Rectal smooth muscle tissue (tissue), 1 donor: ENCODE measurements around the gene APBA2.

ENCODE experiments used
- H3K27ac ChIP-seq: one replicate; pipeline ENCODE4 v1.7.0; 2013; ENCODE audit warnings: low read depth, low read length, inconsistent platforms
- H3K27me3 ChIP-seq: one replicate; pipeline ENCODE4 v1.7.0; 2013; ENCODE audit warnings: low read length; ENCODE audit not compliant: control insufficient read depth, insufficient read depth
- H3K36me3 ChIP-seq: one replicate; pipeline ENCODE4 v1.7.0; 2013; ENCODE audit warnings: low read length; ENCODE audit not compliant: control insufficient read depth, insufficient read depth
- H3K4me1 ChIP-seq: one replicate; pipeline ENCODE4 v1.7.0; 2013; ENCODE audit warnings: low read length; ENCODE audit not compliant: control insufficient read depth, insufficient read depth
- H3K4me3 ChIP-seq: one replicate; pipeline ENCODE4 v1.7.0; 2013; ENCODE audit warnings: low read length
- H3K9ac ChIP-seq: one replicate; pipeline ENCODE4 v1.7.0; 2013; ENCODE audit warnings: low read length

Gene APBA2

DNA sequence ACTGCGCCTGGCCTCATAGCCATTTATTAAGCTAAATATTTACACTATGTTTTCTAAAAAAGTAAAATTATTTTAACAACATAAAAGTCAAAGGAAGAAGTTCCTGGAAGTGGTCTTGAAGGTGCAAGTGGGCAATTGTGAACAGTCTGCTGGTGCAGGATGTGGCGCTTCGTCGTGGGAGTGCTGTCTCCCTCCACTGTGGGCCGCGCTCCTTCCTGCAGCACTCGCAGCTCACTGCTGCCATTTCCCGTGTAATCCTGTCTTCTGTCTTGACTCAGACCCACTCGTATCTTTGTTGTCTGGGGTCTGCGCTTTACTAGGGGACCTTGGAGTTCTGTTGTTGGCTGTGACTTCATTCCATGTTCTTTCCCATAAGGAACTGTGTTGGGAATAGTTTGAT, 56.3 kb downstream of the APBA2 start:
- Histone ChIP-seq H3K27ac (no peak overlapping the region), H3K4me1 (no peaks in the 10 kb centered on the region), H3K27me3 (no peaks in the 10 kb centered on the region), H3K9ac (no peak overlapping the region), H3K36me3 (no peaks in the 10 kb centered on the region), H3K4me3 (no peak overlapping the region)

- H3K4me3 ChIP-seq, result no peak overlapping the region
- no peaks in the 10 kb centered on the region for H3K27me3 ChIP-seq
- H3K4me1 ChIP-seq, result no peaks in the 10 kb centered on the region
- H3K9ac ChIP-seq, result no peak overlapping the region
- no peaks in the 10 kb centered on the region for H3K36me3 ChIP-seq
- H3K27ac ChIP-seq, result no peak overlapping the region
Measured at GRCh38 chr15:28942571-28942970, 56.8 kb downstream of the APBA2 start.

GRCh38 chr15:28943146-28943545, 57.4 kb downstream of the APBA2 start:
- H3K27me3 ChIP-seq, result no peaks in the 10 kb centered on the region
- no peaks in the 10 kb centered on the region for H3K36me3 ChIP-seq
- no peak overlapping the region for H3K9ac ChIP-seq
- H3K4me1 ChIP-seq, result no peaks in the 10 kb centered on the region
- no peak overlapping the region for H3K27ac ChIP-seq
- no peak overlapping the region for H3K4me3 ChIP-seq

DNA sequence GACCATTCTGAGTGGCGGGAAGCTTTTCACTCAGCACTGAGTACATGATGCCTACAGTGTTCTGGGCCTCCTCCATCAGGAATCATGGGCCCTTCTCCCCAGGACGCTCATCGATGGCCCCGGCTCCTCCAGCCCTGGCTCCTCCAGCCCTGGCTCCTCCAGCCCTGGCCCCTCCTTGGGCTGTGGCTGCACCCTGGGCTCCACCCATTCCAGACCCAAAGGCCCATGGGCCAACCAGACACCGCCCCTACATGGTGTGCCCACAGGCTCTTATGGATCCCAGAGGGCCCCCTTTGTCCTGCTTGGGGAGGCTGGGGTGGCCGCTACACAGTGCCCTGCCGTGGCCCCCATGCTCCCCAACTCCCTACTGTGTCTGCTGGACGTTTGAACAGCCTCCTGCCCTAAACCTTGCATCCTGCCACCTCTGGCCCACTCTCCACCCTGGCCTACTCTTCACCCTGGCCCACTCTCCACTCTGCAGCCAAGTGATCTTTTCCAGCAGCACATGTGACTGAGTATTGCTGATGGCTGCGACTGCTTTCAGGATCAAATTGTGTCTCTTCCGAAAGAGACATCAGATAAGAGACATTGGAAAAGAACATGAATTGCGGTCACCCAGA, 57.9 kb downstream of the APBA2 start:
- no peak overlapping the region for H3K9ac ChIP-seq
- H3K27me3 ChIP-seq, result no peaks in the 10 kb centered on the region
- H3K4me3 ChIP-seq, result no peak overlapping the region
- H3K27ac ChIP-seq, result no peak overlapping the region
- no peaks in the 10 kb centered on the region for H3K36me3 ChIP-seq
- no peaks in the 10 kb centered on the region for H3K4me1 ChIP-seq

DNA sequence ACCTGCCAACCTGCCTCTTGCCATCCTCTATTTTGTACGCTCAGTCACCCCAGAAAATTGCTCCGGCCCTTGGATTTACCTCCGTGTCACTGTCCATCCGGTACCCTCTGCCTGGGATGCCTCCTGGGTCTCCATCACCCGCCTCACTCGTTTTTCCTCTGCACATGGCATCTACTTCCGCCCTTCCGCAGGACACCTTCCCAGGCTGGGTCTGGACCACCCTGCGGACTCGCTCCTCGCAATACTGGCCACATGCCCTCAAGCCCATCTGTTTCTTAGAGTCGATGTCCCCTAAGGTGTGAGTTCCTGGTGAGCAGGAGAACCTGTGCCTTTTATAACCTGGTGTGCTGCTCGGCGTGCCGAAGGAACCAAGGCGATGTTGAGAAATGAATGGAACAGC, 58.5 kb downstream of the APBA2 start:
- H3K27me3 ChIP-seq, result no peaks in the 10 kb centered on the region
- no peak overlapping the region for H3K4me3 ChIP-seq
- H3K4me1 ChIP-seq, result no peaks in the 10 kb centered on the region
- no peak overlapping the region for H3K9ac ChIP-seq
- H3K27ac ChIP-seq, result no peak overlapping the region
- H3K36me3 ChIP-seq, result no peaks in the 10 kb centered on the region

DNA sequence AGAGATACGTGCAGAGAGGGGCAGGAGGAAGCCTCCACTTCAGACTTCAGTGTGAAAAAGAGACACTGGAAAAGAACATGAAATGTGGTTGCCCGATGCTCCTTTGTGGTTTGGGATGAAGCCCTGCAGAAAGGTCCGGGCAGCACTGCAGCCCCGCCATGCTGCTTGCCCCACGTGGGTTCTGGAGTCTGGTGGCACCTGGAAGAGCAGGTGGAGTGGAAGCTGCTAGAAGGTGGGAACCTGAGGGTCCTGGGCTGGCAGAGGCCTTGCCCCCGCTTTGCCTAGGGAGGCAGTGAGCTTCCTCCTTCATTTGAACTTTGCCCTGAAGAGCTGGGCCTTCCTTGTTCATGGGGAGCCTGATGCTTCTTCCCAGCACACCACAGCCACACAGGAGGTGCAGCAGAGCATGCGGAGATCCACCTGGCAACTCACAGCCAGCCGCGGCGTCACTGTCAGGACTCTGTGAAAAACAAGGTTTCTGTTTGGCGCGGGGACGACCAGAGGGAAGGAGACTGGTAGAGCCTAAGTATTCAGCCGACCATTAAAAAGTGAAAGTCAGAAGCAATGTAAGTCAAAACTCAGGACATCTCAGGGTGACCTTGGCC, 59.0 kb downstream of the APBA2 start:
- Histone ChIP-seq H3K4me3 (no peak overlapping the region), H3K27me3 (no peaks in the 10 kb centered on the region), H3K9ac (no peak overlapping the region), H3K4me1 (no peaks in the 10 kb centered on the region), H3K27ac (no peak overlapping the region), H3K36me3 (no peaks in the 10 kb centered on the region)

DNA sequence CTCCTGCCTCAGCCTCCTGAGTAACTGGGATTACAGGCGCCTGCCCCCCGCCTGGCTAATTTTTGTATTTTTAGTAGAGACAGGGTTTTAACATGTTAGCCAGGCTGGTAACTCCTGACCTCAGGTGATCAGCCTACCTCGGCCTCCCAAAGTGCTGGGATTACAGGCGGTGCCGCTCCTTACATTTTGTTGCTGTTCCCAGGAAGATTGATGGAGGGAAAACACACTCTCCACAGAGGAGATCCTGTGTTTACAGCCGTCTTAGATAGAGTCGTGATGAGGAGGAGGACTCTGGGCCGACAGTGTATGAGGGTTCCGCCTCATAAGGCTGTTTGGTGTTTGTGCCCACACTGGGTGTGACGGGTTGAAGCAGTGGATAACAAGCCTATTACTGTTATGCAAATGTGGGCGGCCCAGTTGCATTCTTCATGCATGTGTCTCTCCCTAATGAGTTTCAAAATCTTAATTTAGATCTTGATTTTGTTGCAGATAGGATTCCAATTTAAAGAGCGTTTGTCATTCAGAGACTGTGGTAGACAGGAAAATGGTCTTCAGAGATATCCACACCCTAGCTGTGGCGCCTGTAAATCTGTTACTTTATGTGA, 60.0 kb downstream of the APBA2 start:
- Histone ChIP-seq H3K9ac (no peak overlapping the region), H3K27ac (no peak overlapping the region), H3K36me3 (no peaks in the 10 kb centered on the region), H3K4me1 (no peaks in the 10 kb centered on the region), H3K27me3 (no peaks in the 10 kb centered on the region), H3K4me3 (no peak overlapping the region)

GRCh38 chr15:28946803-28947202, 61.0 kb downstream of the APBA2 start:
- Histone ChIP-seq H3K27ac (no peak overlapping the region), H3K4me1 (no peaks in the 10 kb centered on the region), H3K9ac (no peak overlapping the region), H3K36me3 (no peaks in the 10 kb centered on the region), H3K27me3 (no peaks in the 10 kb centered on the region), H3K4me3 (no peak overlapping the region)

DNA sequence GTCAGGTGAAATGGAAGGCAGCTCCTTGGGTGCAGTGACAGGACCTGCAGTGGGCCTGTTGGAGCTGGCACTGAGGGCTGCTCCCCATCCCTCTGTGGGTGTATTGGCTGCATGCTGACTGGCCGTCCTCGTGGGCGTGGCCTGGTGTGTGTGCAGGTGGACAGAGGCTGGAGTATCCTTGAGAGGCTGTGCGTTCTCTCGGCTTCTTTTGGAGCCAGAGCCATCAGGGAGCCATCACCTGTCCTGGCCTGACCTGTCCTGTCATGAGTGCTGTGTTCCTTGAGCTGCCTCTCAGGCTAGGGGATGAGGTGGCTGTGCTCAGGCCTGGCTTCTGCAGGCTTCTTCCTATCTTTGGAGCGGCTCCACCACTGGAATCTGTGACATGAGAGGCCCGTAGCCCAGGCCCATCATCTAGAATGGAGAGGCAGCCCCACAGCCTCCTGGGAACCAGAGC, 61.5 kb downstream of the APBA2 start:
- no peaks in the 10 kb centered on the region for H3K27me3 ChIP-seq
- no peak overlapping the region for H3K9ac ChIP-seq
- no peak overlapping the region for H3K4me3 ChIP-seq
- no peaks in the 10 kb centered on the region for H3K36me3 ChIP-seq
- no peak overlapping the region for H3K27ac ChIP-seq
- H3K4me1 ChIP-seq, result no peaks in the 10 kb centered on the region

GRCh38 chr15:28948036-28948435, 62.3 kb downstream of the APBA2 start:
- H3K36me3 ChIP-seq, result no peaks in the 10 kb centered on the region
- no peak overlapping the region for H3K27ac ChIP-seq
- no peak overlapping the region for H3K9ac ChIP-seq
- no peaks in the 10 kb centered on the region for H3K4me1 ChIP-seq
- no peak overlapping the region for H3K4me3 ChIP-seq
- H3K27me3 ChIP-seq, result no peaks in the 10 kb centered on the region

GRCh38 chr15:28950916-28951315, 65.1 kb downstream of the APBA2 start:
- Histone ChIP-seq H3K27me3 (no peaks in the 10 kb centered on the region), H3K4me1 (no peaks in the 10 kb centered on the region), H3K9ac (no peak overlapping the region), H3K27ac (no peak overlapping the region), H3K4me3 (no peak overlapping the region), H3K36me3 (no peaks in the 10 kb centered on the region)

DNA sequence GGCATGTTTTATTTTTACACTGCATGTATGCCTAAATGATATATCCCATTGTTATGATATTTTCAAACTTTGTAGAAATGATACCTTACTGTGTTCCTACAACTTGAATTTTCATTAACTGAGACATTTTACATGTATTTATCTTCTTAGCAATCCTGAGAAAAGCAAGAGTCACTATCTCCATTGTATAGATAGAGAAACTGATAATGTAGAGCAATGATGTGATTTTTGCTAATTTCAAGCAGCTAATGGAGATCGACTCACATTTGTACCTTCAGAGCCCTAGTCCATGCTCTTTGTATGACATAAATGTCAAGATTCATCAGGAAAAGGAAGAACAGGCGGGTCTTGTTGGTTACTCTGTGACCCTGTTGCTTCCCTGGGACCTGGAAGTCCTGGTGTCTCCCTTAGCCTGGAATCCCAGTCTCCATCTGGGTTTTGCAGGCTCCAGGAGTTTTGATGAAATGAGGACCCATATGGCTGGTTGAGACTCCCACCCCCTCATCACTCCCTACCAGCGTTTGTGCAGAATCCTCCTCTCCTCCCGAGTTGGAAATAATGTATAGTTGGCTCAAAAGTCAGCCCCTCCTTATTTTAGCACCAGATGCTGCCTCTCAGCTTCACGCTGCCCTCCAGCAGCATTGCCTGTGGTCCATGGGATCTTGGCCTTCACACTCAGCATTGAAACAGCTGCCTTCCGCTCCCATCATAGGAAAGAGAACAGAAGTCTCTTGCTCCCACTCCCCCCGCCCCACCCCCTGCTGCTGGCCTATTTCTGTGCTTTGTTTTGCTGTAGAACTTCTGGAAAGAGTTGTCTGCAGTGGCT, 67.1 kb downstream of the APBA2 start:
- no peaks in the 10 kb centered on the region for H3K27me3 ChIP-seq
- H3K4me1 ChIP-seq, result no peaks in the 10 kb centered on the region
- H3K27ac ChIP-seq, result no peak overlapping the region
- no peaks in the 10 kb centered on the region for H3K36me3 ChIP-seq
- no peak overlapping the region for H3K4me3 ChIP-seq
- H3K9ac ChIP-seq, result no peak overlapping the region
